Activated CD4-positive, alpha-beta T cell treated with anti-CD3 and anti-CD28 coated beads, Interleukin-2, amount 50 U/mL, for 16 hours (primary cell): ENCODE data around the gene TTBK1.
A peak's percentile ranks its signal among the peaks of the same experiment; 100 is the strongest.

Experiments
- DNase-seq: peaks from one replicate; pipeline ENCODE4 v3.0.0-alpha.2; 2020

TTBK1 gene

GRCh38 chr6:43308101-43308989, 65.1 kb downstream of the TTBK1 start, which contains the start of gene CRIP3:
Gene CRIP3 (minus strand): TSS chr6:43308826. CDS start chr6:43308792, 34 bp downstream.
- peak; percentile 36 for DNase-seq

GRCh38 chr6:43308990-43309477, 65.8 kb downstream of the TTBK1 start:
- DNase-seq, result no peak

- no peak for DNase-seq
Observed at GRCh38 chr6:43310134-43310533, 66.9 kb downstream of the TTBK1 start.

- DNase-seq, result no peak
Observed at GRCh38 chr6:43310624-43311023, 67.3 kb downstream of the TTBK1 start.

GRCh38 chr6:43311666-43312065, 68.4 kb downstream of the TTBK1 start:
- DNase-seq, result no peak

GRCh38 chr6:43313813-43314212, 70.5 kb downstream of the TTBK1 start:
- no peak for DNase-seq

GRCh38 chr6:43318011-43318410, 74.7 kb downstream of the TTBK1 start:
- DNase-seq, result no peak

- DNase-seq, result no peak
Observed at GRCh38 chr6:43325876-43326275, 82.6 kb downstream of the TTBK1 start.

- DNase-seq, result no peak
Observed at GRCh38 chr6:43328528-43328927, 85.2 kb downstream of the TTBK1 start.

- peak; percentile 5 for DNase-seq
Observed at GRCh38 chr6:43331470-43331869, 88.2 kb downstream of the TTBK1 start.

GRCh38 chr6:43331891-43332290, 88.6 kb downstream of the TTBK1 start:
- no peak for DNase-seq

GRCh38 chr6:43334466-43335095, 91.3 kb downstream of the TTBK1 start:
- DNase-seq, result no peak

- DNase-seq, result no peak
Observed at GRCh38 chr6:43335469-43335868, 92.2 kb downstream of the TTBK1 start.

- DNase-seq, result no peak
Observed at GRCh38 chr6:43336382-43336781, 93.1 kb downstream of the TTBK1 start.
